Pancreas (tissue), 10 donors: Measurements from ENCODE around the gene FAM204A. TPM values are rescaled to one million over a fixed set of nuclear protein-coding genes. Genes with fewer than 3 reads are reported as not detected.

Source experiments
- ATAC-seq, 4 donors: fragments of 200-7000 bp; cut with Tn5 transposase; one replicate each; pipeline versions ENCODE4 v1.8.0 to v1.9.1; 2020; ENCODE audit warnings: mild to moderate bottlenecking in 4 of 4, moderate library complexity in 4 of 4
- DNase-seq, 6 donors: peaks; one replicate each; pipeline ENCODE4 v3.0.0-alpha.2; 2020
- FAIRE-seq: peaks from 2 replicates; lab custom pipeline; 2012; peaks lifted over from hg19 to GRCh38; lab: Jason Lieb, UNC
- H3K27ac ChIP-seq, 4 donors: fragments of 200-600 bp; sonication (generic); 1 replicate in 3 of 4; 2 replicates in 1 of 4; pipeline versions ENCODE4 v1.5.0 to v1.8.0; 2020
- H3K27me3 ChIP-seq, 4 donors: fragments of 200-600 bp; one replicate each; pipeline ENCODE4 v1.8.0; 2021
- H3K36me3 ChIP-seq, 3 donors: fragments of 200-600 bp; sonication (generic) in 1 of 3; one replicate each; pipeline versions ENCODE4 v1.5.0 to v1.8.0; 2020 to 2021
- H3K4me1 ChIP-seq, 3 donors: fragments of 200-600 bp; one replicate each; pipeline ENCODE4 v1.8.0; 2021
- H3K4me3 ChIP-seq, 4 donors: fragments of 200-600 bp; sonication (generic) in 2 of 4; one replicate each; pipeline versions ENCODE4 v1.5.0 to v1.8.0; 2020 to 2021
- H3K9me3 ChIP-seq, 4 donors: fragments of 200-600 bp; one replicate each; pipeline ENCODE4 v1.8.0; 2021
- CTCF ChIP-seq, 4 donors: fragments of 200-600 bp; sonication (generic) in 3 of 4; IDR thresholded peaks; one replicate each; pipeline versions ENCODE4 v1.5.0 to v1.8.0; 2021; ENCODE audit warnings: antibody characterized with exemption in 4 of 4
- WGBS, 2 donors: extraction: QIAGEN DNeasy Blood & Tissue Kit; methylation state at CpG; one replicate each; pipeline ENCODE4 v1.1.7; 2013; 5-methylcytosine and 5-hydroxymethylcytosine counted together
- intact Hi-C, 3 donors: fragments of 100-400 bp; cut with DNase I; formaldehyde crosslinking; loops; one replicate each; pipeline versions ENCODE4 v1.11.1 to v1.14.2; 2022
- polyA plus RNA-seq, 2 donors: library from polyadenylated mRNA; stranded (reverse); fragments of 200-250 nt; gene quantifications; one replicate each; pipeline ENCODE4 v1.2.3, GENCODE V29; 2013
- total RNA-seq, 6 donors: library from RNA; stranded (reverse); fragmentation: NEBNext Ultra II Directional in 4 of 6; extraction: Animal tissue kit (Norgen Biotek cat#: 25700) in 4 of 6; gene quantifications; one replicate each; pipeline versions ENCODE4 v1.2.1 to v1.2.4, GENCODE V29; 2021 to 2023
- donor health status: healthy with polysubstance abuse.
- donor health status: DM: no; HTN: no; CAD: no; lungs with moderate emphysema.
- donor health status: DM: no; HTN: no; CAD: no.
- donor health status: control.
- donor health status: control.
- donor health status: Bipolar disorder and iron deficiency.
- donor health status: DM: yes; HTN: yes; CAD: no.
- donor health status: DM: no; HTN: no; CAD: no.
- donor health status: DM: no; HTN: no; CAD: no.
- donor health status: DM: yes; HTN: yes; CAD: no.

Gene FAM204A
- total and polyA plus RNA-seq, 8 donors: 14.4 to 37.2 (median 27.5) TPM

- ATAC-seq (no peak), DNase-seq (no peak)
Observed at GRCh38 chr10:118276204-118276603, 65.9 kb downstream of the FAM204A start.

GRCh38 chr10:118273662-118274061, 68.5 kb downstream of the FAM204A start:
- whole genome bisulfite sequencing, 2 donors: 43 to 45% methylated on average over 1 of the region's 1 CpG

More at GRCh38 chr10:118276204-118276603, 65.9 kb downstream of the FAM204A start:
- H3K9me3 ChIP-seq: no peaks in the 10 kb centered on the region
- FAIRE-seq: no peak
- no peaks in the 10 kb centered on the region for H3K36me3 ChIP-seq
- H3K4me3 ChIP-seq: no peak overlapping the region
- intact Hi-C loops: no loop called here
- H3K4me1 ChIP-seq: peaks cover 0 to 3% (median 0%) of the 10 kb centered on the region in 3 donors
- H3K27me3 ChIP-seq: peaks cover 0 to 5% (median 0%) of the 10 kb centered on the region in 4 donors
- H3K27ac ChIP-seq: no peak overlapping the region
- no peak for TF ChIP-seq CTCF (IDR thresholded peaks at IDR 0.05)

GRCh38 chr10:118272767-118273166, 69.4 kb downstream of the FAM204A start:
- peaks cover 0 to 5% (median 0%) of the 10 kb centered on the region in 4 donors for H3K27me3 ChIP-seq
- no peaks in the 10 kb centered on the region for H3K9me3 ChIP-seq
- no peak for TF ChIP-seq CTCF (IDR thresholded peaks at IDR 0.05)
- no peak overlapping the region for H3K4me3 ChIP-seq
- 76 to 81% methylated on average over 4 of the region's 4 CpGs for WGBS, 2 donors
- DNase-seq (no peak), FAIRE-seq (no peak), ATAC-seq (no peak)
- no peaks in the 10 kb centered on the region for H3K36me3 ChIP-seq
- no peak overlapping the region for H3K27ac ChIP-seq
- H3K4me1 ChIP-seq: peaks cover 0 to 3% (median 0%) of the 10 kb centered on the region in 3 donors
- intact Hi-C loops: no loop called here

More at GRCh38 chr10:118273662-118274061, 68.5 kb downstream of the FAM204A start:
- DNase-seq (no peak), ATAC-seq (no peak), FAIRE-seq (no peak)
- Histone ChIP-seq H3K27me3 (peaks cover 0 to 5% (median 0%) of the 10 kb centered on the region in 4 donors), H3K4me1 (peaks cover 0 to 3% (median 0%) of the 10 kb centered on the region in 3 donors), H3K4me3 (no peak overlapping the region), H3K9me3 (no peaks in the 10 kb centered on the region), H3K27ac (no peak overlapping the region), H3K36me3 (no peaks in the 10 kb centered on the region)
- TF ChIP-seq CTCF (IDR thresholded peaks at IDR 0.05): no peak
- intact Hi-C loops: no loop called here

GRCh38 chr10:118272149-118272721, 69.9 kb downstream of the FAM204A start:
- Histone ChIP-seq H3K27me3 (peaks cover 0 to 9% (median 0%) of the 10 kb centered on the region in 4 donors), H3K9me3 (no peaks in the 10 kb centered on the region), H3K27ac (no peak overlapping the region), H3K4me3 (no peak overlapping the region), H3K36me3 (no peaks in the 10 kb centered on the region), H3K4me1 (peaks cover 0 to 3% (median 0%) of the 10 kb centered on the region in 3 donors)
- intact Hi-C loops: no loop called here
- DNase-seq (no peak), FAIRE-seq (no peak), ATAC-seq (no peak)
- no peak for TF ChIP-seq CTCF (IDR thresholded peaks at IDR 0.05)
- WGBS, 2 donors: 16 to 17% methylated on average over 16 of the region's 16 CpGs

- H3K36me3 ChIP-seq: no peaks in the 10 kb centered on the region
- peaks cover 0 to 11% (median 0%) of the 10 kb centered on the region in 4 donors for H3K27me3 ChIP-seq
- H3K27ac ChIP-seq: no peak overlapping the region
- TF ChIP-seq CTCF (IDR thresholded peaks at IDR 0.05): no peak
- H3K4me3 ChIP-seq: no peak overlapping the region
- FAIRE-seq (no peak), DNase-seq (no peak), ATAC-seq (no peak)
- 29 to 32% methylated on average over 5 of the region's 5 CpGs for WGBS, 2 donors
- intact Hi-C loops: no loop called here
- peaks cover 0 to 3% (median 0%) of the 10 kb centered on the region in 3 donors for H3K4me1 ChIP-seq
- no peaks in the 10 kb centered on the region for H3K9me3 ChIP-seq
Observed at GRCh38 chr10:118271671-118272070, 70.5 kb downstream of the FAM204A start.
